Raji (cell line): ENCODE results near the gene FAM13B.
A peak's percentile ranks its signal among the peaks of the same experiment; 100 is the strongest.

Source experiments
- POLR2A ChIP-seq: IDR thresholded peaks from 2 replicates; pipeline ENCODE4 v1.6.1; 2011; ENCODE audit warnings: low read depth, low read length, control low read depth; ENCODE audit not compliant: insufficient read depth

The FAM13B gene

DNA sequence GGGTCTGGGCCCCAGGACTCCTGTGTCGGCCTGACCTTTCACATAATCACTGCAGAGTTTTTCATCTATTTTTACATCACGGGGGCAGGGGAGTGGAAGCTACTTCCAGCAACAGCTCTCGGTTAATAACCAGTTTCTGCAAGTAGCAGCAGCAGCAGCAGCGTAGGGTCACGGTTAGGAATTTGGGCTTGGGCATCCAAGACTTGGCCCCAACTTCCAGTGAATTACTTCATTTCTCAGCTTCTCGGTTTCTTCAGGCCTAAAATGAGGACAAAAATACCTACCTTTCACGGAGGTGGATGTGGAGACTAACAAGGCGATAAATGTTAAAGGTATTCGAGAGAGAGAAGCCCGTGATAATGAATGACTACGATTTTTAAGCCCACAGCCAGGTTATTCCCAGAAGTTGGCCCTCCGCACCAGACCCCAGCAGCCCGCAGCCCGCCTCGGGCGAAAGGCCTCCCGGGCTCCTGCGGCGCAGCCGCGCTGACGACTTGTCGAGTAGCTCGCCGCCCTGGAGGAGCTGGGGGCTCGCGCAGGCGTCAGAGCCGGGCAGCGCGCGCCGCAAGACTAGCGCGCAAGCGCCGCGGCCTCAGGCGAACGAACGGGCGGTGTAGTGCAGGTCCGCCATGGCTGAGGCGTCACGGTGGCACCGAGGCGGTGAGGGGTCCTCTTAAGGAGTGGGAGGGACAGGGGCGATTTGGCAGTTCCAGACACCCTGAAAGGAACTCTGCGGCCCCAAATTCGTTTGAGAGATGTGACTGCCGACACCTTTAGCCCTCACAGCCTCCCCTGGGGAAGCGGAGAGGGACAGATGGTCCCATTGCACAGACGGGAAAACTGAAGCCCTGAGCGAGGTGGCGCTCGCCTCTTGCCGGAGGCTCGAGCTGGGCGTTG, 143.8 kb downstream of the FAM13B start, which contains the start of gene PKD2L2:
Gene PKD2L2, plus strand, starts transcription at position 595 of the 897 bp plus-strand sequence. Its CDS starts 35 bp downstream, at position 630.
- peak; percentile 80 for TF ChIP-seq POLR2A

DNA sequence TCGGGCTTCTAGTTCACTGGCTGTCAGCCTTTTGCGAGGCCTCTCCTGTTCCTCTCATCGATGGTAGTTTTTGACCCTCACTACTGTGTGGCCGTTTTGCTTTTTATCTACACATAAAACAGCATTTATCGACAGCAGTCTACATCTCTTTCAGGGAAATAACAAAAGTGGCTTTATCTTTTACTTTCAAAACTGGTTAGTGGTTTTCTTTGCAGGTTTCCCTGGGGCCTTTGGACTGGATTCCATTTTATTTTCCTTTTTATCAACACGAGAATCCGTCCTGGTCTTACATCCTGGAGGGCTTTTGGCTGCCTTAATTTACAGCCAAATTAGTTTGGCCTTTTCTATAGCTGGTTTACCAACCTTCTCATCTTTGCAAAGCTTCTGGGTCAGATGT, 144.4 kb downstream of the FAM13B start:
- TF ChIP-seq POLR2A = no peak
